HG02763 (cell line): ENCODE results near the gene KCNJ18.
"Not testable (repeated sequence)": the region's sequence is repeated elsewhere in the genome, so short reads cannot be mapped to it uniquely, and the experiment has no call there.

ENCODE experiments used
- ATAC-seq: cut with Tn5 transposase; IDR thresholded peaks from one replicate; pipeline ENCODE4 v1.9.1; 2021; ENCODE audit warnings: mild to moderate bottlenecking, moderate library complexity; ENCODE audit not compliant: unreplicated experiment

KCNJ18 gene

DNA sequence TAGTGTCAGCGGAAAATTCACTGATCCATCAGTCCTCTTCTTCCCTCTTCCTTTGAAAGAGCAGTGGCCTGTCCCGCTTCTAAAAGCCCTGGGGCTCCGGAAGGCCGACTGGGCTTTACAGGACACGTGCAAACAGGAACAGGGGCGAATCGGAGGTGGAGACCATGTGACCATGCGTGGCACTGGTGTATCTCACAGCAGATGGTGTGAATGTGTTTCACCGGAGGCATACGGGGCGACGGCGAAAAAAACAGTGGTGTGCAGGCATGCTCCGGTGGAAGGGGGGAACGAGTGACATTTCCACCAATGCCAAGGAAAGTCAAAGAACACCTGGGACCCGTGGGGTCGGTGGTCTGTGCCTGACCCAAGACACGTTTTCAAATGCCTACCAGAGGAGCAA is 8.4 kb upstream of the KCNJ18 start:
- not testable (repeated sequence) for ATAC-seq

DNA sequence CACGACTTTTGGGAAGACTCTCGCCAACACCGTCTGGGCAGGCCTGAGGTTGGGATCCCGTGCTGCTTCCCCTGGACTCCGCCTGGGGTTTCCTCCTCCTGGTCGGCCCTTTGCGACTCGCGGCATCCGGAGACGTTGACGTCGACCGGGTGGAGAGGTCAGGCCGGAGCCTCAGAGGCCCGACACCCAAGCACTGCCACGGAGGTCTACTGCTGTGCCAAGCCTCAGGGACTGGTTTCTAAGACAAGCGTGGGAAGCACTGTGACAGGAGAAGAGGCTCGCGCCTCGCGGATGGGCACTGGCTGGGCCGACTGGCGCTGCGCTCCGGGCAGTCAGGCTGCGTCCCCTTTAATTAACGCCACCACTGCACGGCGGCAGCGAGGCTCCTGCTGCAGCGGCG is 7.9 kb upstream of the KCNJ18 start:
- ATAC-seq: not testable (repeated sequence)

- not testable (repeated sequence) for ATAC-seq
Measured at GRCh38 chr17:21685061-21685795, 7.1 kb upstream of the KCNJ18 start.

GRCh38 chr17:21686165-21687015 is 5.9 kb upstream of the KCNJ18 start:
- no peak for ATAC-seq

GRCh38 chr17:21687136-21687953 is 5.0 kb upstream of the KCNJ18 start:
- ATAC-seq: no peak

GRCh38 chr17:21688293-21688949 is 3.9 kb upstream of the KCNJ18 start:
- no peak for ATAC-seq

DNA sequence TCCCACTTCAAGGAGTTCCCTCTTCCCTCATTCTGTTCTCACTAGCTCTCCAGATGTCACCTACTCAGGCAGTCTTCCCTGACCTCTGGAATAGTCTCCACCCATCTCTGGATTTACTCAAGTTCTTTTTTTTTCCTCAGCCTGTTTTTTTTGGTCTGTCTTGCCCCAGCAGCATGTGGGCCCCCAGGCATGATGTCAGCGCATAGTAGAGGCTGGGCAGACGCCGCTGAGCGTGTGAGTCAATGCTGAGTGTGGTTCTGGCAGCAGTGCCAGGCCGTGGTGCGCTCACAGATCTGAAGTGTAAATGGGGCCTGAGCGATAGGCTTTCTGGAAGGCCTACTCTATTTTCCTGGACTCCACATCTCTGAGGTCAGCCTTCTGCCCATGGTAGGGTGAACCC is 2.7 kb upstream of the KCNJ18 start:
- no peak for ATAC-seq

DNA sequence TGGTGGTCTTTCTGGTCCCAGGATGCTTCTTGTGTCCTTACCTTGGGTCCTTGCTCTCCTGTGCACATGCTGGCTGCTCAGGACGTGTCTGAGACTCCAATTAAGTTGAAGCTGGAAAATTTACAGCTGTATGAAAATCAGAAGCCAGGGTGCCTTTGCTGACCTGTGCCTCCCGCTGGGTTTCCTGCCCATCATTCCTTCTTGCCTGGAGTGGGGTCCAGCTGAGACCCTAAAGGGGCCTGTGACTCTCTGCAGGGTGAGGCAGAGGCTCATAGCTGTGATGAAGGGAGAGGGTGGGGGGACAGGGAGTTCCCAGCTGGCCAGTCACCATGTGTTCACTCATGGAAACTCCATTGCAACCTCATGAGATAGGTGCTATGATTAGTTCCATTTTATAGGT is 1.5 kb upstream of the KCNJ18 start:
- not testable (repeated sequence) for ATAC-seq

DNA sequence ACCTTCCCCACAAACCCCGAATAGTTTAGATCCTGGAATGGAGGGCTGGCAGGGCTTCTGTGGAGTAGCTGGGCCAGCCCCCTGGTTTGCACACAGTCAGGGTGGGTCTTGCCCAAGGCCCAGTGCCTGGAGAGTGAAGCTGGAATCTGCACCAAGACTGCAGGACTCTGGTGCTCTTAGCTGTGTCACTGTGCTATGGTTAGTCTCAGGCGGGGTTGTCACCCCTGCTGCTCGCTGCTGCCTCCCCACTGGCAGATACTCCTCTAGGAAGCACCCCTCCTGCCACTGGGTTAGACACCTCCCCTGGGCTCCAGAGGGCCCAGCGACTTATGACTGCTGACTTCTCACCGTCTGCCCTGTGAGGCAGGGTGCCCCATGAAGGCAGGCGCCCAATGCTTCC is 842 bp upstream of the KCNJ18 start:
- ATAC-seq: not testable (repeated sequence)

GRCh38 chr17:21692704-21693065 is 362 bp downstream of the KCNJ18 start:
- ATAC-seq: not testable (repeated sequence)

GRCh38 chr17:21693391-21693796 is 1.1 kb downstream of the KCNJ18 start:
- not testable (repeated sequence) for ATAC-seq

GRCh38 chr17:21693937-21694336 is 1.6 kb downstream of the KCNJ18 start:
- ATAC-seq: not testable (repeated sequence)

GRCh38 chr17:21696227-21696626 is 3.9 kb downstream of the KCNJ18 start:
- ATAC-seq: not testable (repeated sequence)

DNA sequence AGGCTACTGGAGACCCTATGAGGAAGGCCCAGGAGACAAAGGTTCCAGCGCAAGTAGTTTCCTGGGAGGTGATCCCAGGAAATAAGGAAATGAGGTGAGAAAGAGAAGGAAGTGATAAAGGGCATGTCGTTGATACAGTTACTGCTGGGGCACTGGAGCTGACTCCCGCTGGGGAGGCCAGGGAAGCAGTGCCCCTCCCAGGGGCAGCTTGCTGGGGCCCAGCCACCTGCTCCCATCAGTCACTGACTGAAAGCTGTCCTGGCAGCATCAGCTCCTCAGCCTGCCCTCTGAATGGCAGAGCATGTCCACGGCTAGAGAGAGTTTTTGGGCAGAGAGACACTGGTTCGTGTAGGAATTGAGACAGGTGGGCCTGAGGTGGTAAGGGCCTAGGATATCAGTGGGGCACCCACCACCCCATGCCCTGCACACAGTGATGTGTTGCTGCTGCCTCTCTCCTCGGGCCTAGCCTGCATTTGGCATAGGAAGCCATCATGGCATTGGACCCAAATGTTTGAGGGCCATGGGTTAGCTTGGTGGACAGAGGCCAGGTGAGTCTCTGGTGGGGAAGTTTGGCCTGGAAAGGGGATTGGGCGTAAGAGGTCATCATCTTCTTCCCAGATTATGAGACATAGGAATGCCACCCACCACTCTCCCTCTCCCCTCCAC is 4.7 kb downstream of the KCNJ18 start:
- not testable (repeated sequence) for ATAC-seq

DNA sequence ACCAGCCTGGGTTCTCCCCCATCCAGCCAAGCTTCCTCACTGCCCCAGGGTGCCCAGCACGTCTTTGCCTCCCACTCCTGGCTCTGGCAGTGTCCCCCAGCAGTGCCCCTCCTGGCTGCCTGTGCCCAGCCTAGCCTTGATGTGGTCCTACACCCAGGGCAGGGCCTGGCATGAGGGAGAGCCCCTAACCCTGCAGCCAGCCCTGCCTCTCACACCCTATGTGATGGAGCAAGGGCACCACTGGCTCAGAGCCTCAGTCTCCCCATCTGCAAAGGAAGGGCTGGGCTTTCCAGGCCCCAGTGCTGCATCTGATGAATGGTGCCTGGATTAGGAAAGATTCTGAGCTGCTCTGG is 5.2 kb downstream of the KCNJ18 start:
- ATAC-seq: not testable (repeated sequence)

DNA sequence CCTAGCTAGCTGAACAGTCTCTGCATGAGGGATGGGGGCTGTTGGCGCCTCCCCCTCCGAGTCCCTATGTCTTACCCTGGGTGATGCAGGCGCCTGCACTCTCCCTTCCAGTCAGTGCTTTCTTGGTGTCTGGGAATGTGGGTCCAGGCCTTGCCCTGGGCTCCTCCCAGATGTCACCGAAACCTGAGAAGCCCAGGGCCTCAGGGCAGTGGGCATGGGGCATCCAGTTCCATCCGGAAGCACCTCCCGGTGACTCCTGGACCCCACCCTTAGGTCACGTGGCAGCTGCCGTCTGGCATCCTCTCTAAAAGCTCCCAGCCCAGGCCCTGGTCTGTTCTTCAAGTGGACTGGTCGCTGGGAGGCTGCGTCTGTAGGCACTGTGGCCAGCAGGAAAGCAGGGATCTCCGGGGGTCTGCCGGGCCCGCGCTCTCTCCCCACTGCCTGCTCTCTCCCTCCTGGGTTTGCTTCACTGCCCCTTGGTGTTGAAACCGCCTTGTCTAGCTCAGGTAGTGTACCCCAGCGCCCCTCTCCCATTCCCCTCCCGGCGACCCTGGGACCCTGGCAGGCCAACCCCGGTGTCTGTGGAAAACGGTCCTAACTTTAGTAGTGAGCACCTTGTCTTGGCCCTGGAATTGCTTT is 6.2 kb downstream of the KCNJ18 start:
- ATAC-seq: not testable (repeated sequence)

- ATAC-seq: not testable (repeated sequence)
Measured at GRCh38 chr17:21699124-21699523, 6.8 kb downstream of the KCNJ18 start.

GRCh38 chr17:21699573-21700236 is 7.4 kb downstream of the KCNJ18 start:
- ATAC-seq: not testable (repeated sequence)

DNA sequence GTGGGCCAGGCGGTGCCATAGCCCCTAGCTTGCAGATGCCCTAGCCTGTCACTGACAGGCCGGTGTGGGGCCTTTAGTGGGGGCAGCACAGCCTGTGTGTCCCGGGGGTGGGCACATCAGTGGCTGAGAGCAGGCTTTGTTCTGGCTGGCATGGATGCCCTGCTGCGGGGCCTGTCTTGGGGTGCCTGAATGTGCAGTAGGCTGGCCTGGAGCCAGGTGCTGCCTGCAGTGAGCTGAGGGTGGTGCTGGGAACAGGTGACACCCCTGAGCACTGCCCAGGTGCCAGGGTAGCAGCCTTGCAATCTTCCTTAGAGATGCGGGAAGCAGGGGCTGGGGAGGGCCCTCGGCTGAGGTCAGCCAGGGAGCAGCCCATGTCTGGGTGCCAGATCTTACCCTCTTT is 8.8 kb downstream of the KCNJ18 start:
- ATAC-seq: not testable (repeated sequence)
